KOPT-K1 (cell line): ENCODE results near the gene RBMS3.
"Not testable (repeated sequence)": the region's sequence is repeated elsewhere in the genome, so short reads cannot be mapped to it uniquely, and the experiment has no call there.

ENCODE experiments used
- H3K27ac ChIP-seq: fragments of 200-600 bp; sonication (generic); 2 replicates; pipeline ENCODE4 v1.5.1; 2016; ENCODE audit warnings: antibody characterized with exemption, mild to moderate bottlenecking, low read depth, low read length; ENCODE audit not compliant: poor library complexity, severe bottlenecking
- H3K36me3 ChIP-seq: fragments of 200-600 bp; sonication (generic); 2 replicates; pipeline ENCODE4 v1.5.1; 2017; ENCODE audit warnings: antibody characterized with exemption, mild to moderate bottlenecking, low read length, moderate library complexity; ENCODE audit not compliant: insufficient read depth
- H3K9me3 ChIP-seq: fragments of 200-600 bp; sonication (generic); 2 replicates; pipeline ENCODE4 v1.5.1; 2017; ENCODE audit warnings: antibody characterized with exemption, low read length, mild to moderate bottlenecking; ENCODE audit not compliant: insufficient read depth, poor library complexity, severe bottlenecking

Gene RBMS3

GRCh38 chr3:30050116-30050515 is 769.2 kb downstream of the RBMS3 start:
- H3K36me3 ChIP-seq, H3K27ac ChIP-seq, H3K9me3 ChIP-seq: not testable (repeated sequence)

DNA sequence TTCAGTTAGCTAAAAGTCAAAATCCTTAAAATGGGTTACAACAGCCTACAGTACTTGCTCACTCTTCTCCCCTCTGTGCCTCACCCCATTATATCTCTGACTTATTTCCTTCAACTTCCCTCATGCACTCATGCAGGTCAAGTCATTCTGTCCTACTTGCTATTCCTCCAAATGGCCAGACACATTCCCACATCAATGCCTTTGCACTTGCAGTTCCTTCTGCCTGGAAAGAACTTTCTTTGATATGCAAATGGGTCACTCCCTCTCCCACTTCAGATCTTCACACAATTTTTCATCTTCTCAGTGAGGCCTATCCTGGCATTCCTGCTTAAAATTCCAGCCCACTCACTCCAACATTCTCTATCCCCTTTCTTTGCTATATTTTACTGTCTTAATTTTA is 778.4 kb downstream of the RBMS3 start:
- Histone ChIP-seq H3K9me3 (no peaks in the 10 kb centered on the region), H3K27ac (no peak overlapping the region), H3K36me3 (no peaks in the 10 kb centered on the region)
